Mucosa of gallbladder (tissue), 1 donor: ENCODE measurements around the gene PTH1R. TPM values are rescaled to one million over a fixed set of nuclear protein-coding genes. Genes with fewer than 3 reads are reported as not detected.
A peak's percentile ranks its signal among the peaks of the same experiment; 100 is the strongest.

Source experiments
- DNase-seq: peaks from one replicate; pipeline ENCODE4 v3.0.0-alpha.2; 2020; ENCODE audit warnings: low spot score
- total RNA-seq: library from RNA; stranded (reverse); gene quantifications from one replicate; pipeline ENCODE4 v1.2.1, GENCODE V29; 2021
- donor health status: DM: no; HTN: no; CAD: no.

PTH1R gene
- total RNA-seq = 11.7 TPM

DNA sequence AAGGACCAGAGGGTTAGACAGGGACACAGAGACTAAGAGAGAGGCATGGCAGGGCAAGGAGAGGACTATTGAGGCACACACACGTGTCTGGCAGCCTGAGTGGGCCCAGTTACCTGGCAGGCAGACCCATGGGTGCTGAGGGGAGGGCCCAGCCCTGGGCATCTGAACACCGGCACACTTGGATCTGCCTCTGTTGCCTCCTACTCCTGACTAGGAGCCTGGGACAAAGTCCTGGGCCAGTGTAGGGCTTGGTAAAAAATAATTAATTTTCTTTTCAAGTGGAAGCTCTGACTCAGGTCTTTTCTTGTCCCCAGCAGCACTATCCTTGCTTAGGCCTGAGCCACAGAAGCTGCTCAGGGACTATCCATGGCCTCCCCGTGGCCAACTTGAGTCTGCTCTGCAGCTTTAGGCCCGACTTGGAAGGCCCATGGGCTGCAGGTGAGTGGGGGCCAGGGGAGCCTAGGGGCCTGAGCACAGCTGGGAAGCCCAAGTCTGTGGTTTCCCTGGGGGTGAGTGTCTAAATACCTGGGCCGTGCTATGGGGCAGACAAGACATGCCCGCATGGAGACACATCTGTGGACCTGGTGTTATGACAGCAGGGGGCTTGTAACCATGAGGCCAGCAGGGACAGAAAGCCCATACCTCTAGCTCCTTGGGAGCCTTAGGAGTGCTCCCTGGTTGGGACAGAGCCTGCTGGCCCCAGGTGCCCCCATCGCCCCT is at the start of gene PTH1R:
Gene PTH1R (plus strand): TSS at position 316 of the 720 bp plus-strand sequence. CDS start 5,839 bp downstream, outside the sequence.
- no peak for DNase-seq

GRCh38 chr3:46829699-46830208 is 47.8 kb upstream of the PTH1R start:
- no peak for DNase-seq

DNA sequence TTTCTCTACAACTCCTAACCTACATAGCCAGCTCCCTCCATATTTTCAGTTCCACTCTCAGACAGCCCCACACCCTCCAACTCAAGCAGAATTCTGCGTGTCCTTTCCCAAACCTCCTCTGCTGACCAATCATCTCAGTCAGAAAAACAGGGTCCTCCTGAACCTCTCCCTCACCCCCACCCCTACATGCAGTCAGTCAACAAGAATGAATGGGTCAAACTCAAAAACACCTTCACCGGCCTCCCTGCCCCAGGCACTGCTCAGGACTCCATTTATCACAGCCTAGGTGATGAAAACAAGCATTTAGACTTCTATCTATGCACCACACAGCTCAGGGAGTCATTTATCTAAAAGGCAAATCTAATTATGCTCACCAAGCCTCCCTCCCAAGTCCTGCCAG is 46.7 kb upstream of the PTH1R start:
- DNase-seq = no peak

GRCh38 chr3:46831316-46831715 is 46.2 kb upstream of the PTH1R start:
- no peak for DNase-seq

- DNase-seq = no peak
Measured at GRCh38 chr3:46831841-46832240, 45.7 kb upstream of the PTH1R start.

DNA sequence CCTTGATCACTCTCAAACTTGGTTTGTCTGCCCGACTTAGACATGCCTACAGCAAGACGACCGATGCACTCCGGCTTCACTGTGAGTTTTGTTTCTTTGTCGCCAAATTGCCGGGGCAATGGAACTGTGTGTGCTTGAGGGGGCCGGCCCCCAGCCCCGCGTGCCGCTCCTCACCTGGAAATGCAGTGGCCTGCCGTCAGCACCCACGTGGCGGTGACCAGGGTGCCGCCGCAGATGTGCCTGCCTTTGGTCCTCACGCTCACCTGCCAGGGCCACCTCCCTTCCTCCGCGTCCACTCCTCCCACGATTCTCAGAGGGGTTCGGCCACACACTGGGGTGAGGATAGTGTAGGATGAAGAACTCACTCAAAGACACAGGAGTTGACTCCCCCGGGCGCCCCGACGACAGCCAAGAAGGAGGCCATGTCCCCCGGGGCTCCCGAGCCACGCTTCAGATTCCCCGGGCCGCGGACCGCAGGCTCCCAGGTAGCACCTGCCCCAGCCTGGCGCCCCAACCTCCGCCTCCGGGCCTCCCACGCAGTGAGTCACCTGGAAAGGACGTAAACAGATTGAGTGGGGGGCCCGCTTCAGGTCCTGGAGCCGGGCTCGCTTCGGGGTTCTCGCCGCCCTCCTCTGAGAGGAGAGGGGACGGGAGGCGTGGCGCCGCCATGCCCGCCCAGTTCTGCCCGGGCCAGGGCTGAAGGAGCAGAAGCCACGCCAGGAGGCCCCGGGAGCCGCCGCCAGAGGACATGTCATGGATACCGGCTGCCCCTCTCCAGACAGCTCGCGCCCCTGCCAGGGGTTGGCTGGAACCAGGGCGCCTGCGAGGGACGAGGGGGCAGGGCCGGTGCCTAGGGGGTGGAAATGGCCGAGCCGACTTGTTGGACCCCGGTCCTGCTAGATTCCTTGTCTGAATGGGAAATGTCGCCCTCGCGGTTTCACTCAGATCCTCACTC is 43.9 kb upstream of the PTH1R start:
- no peak for DNase-seq

DNA sequence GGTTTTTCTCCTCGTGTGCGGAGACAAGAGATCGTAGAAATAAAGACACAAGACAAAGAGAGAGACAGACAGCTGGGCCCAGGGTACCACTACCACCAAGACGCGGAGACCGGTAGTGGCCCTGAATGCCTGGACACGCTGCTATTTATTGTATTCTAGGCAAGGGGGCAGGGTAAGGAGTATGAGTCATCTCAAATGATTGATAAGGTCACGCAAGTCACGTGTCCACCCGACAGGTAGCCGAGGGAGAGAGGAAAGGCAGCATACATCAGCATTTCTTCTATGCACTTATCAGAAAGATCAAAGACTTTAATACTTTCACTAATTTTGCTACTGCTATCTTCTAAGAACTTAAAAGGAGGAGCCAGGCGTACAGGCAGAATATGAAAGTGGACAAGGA is 42.5 kb upstream of the PTH1R start:
- DNase-seq = no peak

- no peak for DNase-seq
Measured at GRCh38 chr3:46835491-46835890, 42.0 kb upstream of the PTH1R start.

GRCh38 chr3:46838301-46838700 is 39.2 kb upstream of the PTH1R start:
- no peak for DNase-seq

DNA sequence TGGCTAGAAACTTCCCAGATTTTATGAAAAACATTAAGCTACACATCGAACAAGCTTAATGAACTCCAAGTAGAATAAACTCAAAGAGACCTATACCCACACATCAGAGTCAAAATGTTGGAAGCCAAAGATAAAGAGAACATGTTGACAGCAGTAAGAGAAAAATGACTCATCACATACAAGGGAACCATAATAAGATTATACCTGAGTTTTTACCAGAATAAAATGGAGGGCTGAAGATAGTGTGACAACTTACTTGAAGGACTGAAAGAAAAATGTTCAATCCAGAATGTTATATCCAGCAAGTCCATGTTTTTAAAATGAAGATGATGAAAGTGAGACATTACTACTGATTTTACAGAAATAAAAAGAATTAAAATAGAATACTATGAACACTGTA is 37.0 kb upstream of the PTH1R start:
- no peak for DNase-seq

- DNase-seq = no peak
Measured at GRCh38 chr3:46843508-46843907, 34.0 kb upstream of the PTH1R start.

DNA sequence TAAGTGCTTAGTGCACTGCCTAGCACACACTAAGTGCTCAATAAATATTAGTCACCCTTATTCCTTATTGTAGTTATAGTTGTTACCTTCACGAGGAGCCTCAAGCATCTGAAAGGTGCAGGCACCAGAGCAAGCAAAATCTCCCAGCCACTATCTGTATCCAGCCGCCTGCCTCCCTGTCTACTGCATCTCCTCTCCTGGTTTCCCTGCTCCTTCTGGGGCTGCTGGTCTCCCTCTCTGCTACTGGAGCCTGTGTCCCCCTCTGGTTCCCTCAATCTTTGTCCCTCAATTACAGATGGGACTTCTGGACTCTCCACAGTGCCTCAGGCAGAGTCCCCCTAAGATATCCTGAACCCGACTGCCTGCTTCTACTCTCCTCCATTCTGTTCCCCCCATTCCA is 33.1 kb upstream of the PTH1R start:
- no peak for DNase-seq

GRCh38 chr3:46844881-46845312 is 32.6 kb upstream of the PTH1R start:
- no peak for DNase-seq

GRCh38 chr3:46845397-46845859 is 32.1 kb upstream of the PTH1R start:
- DNase-seq = peak; percentile 32

DNA sequence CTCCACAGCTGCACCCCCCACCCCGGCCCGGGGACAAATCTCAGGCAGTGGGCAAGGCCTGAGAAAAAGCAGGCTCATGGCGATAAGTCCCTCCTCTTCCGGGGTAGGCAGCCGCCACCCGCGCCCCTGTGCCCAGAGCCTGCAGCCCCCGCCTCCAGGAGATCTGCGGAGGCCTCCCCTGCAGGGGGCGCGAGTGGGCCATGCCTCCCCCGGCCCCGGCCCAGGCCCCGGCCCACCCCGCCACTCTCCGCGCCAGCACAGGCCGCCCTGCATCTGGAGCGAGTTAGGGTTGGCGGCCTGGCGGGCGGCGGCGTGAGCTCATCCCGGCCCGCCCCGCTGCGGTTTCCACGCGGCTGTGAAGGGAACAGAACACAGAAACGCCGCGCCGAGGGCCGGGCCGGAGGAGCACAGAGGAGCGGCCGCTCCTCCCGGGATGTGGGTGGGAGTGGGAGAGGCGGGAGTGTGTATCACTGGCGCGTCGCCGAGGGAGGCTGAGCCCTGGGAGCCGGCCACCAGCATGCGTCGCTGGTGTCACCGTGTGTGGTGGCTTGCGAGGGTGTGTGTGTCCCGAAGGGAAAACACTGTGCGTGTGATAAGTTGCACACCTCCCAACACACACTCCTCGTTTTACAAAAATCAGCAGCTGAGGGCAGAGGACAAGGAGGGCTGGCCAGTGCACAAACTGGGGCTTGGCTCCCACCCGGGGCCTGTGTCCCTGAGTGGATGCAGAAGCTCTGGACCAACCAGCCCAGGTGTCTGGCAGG is 31.5 kb upstream of the PTH1R start:
- DNase-seq = peak; percentile 61

DNA sequence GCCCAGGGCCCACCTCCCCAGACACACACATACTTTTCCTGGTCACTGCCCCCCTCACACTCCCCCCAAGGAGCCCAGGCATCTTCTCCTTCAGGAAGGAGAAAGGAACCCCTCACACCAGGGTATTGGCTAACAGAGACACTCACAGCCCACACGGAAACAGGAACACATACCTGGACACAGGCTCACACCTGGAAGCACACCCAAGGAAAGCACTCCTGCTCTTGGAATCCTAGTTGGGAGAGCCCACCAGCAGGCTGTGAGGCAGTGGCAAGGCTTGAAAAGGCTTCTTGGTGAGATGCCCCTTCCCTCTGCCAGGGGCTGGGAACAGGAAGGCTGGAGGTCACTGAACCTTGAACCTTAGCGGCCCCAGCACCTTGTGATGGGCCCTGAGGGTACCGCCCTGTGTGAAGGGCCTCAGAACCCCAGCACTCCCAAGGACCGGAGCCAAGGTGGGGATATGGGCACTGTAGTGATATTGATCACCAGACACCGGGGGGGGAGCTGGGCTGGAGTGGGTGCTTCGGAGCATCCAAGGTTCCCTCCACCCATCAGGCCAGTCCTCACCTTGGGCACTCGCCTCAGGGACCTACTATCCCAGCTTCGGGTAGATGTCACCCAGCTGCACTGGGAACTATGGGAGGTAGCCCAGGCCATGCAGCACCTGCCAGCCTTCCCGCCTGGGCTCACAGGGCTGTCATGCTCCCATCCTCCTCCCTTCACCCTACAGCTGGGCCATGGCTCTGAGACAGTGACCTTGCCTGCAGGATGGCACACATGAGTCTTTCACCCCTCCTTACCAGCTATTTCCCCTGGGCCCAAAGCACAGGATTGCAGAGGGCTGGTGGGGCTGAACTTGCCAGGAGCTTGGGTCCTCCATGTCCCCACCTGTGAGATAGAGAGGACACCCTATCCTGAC is 30.6 kb upstream of the PTH1R start:
- no peak for DNase-seq

- DNase-seq = no peak
Measured at GRCh38 chr3:46847744-46848143, 29.8 kb upstream of the PTH1R start.

GRCh38 chr3:46848271-46849044 is 29.1 kb upstream of the PTH1R start:
- no peak for DNase-seq

- no peak for DNase-seq
Measured at GRCh38 chr3:46849045-46849631, 28.4 kb upstream of the PTH1R start.
